GM18520 (cell line): ENCODE data around the gene GALNT2.

Experiments
- ATAC-seq: cut with Tn5 transposase; IDR thresholded peaks from one replicate; pipeline ENCODE4 v1.9.1; 2021; ENCODE audit not compliant: unreplicated experiment

Gene GALNT2

GRCh38 chr1:230226007-230226800, 159.2 kb downstream of the GALNT2 start:
- ATAC-seq: no peak

- no peak for ATAC-seq
These were observed 159.8 kb downstream of the GALNT2 start for GRCh38 chr1:230226814-230227213.

GRCh38 chr1:230228236-230228897, 161.3 kb downstream of the GALNT2 start:
- ATAC-seq: no peak

- ATAC-seq: no peak
These were observed 163.2 kb downstream of the GALNT2 start for GRCh38 chr1:230230273-230230672.

- no peak for ATAC-seq
These were observed 164.1 kb downstream of the GALNT2 start for GRCh38 chr1:230230948-230231773.

- no peak for ATAC-seq
These were observed 164.7 kb downstream of the GALNT2 start for GRCh38 chr1:230231774-230232145.

GRCh38 chr1:230232371-230232771, 165.3 kb downstream of the GALNT2 start:
- ATAC-seq: no peak

- ATAC-seq: no peak
These were observed 166.7 kb downstream of the GALNT2 start for GRCh38 chr1:230233786-230234185.

GRCh38 chr1:230235876-230236275, 168.8 kb downstream of the GALNT2 start:
- ATAC-seq: no peak

GRCh38 chr1:230236301-230237008, 169.4 kb downstream of the GALNT2 start:
- no peak for ATAC-seq

- no peak for ATAC-seq
These were observed 170.0 kb downstream of the GALNT2 start for GRCh38 chr1:230237009-230237370.

GRCh38 chr1:230237805-230238204, 170.8 kb downstream of the GALNT2 start:
- ATAC-seq: no peak

GRCh38 chr1:230240446-230241086, 173.5 kb downstream of the GALNT2 start:
- ATAC-seq: no peak

- ATAC-seq: no peak
These were observed 175.3 kb downstream of the GALNT2 start for GRCh38 chr1:230242326-230242725.

- no peak for ATAC-seq
These were observed 176.1 kb downstream of the GALNT2 start for GRCh38 chr1:230243146-230243545.

GRCh38 chr1:230243583-230244353, 176.7 kb downstream of the GALNT2 start:
- no peak for ATAC-seq

- no peak for ATAC-seq
These were observed 179.5 kb downstream of the GALNT2 start for GRCh38 chr1:230246551-230246950.

GRCh38 chr1:230248016-230248888, 181.2 kb downstream of the GALNT2 start:
- ATAC-seq: no peak

- ATAC-seq: no peak
These were observed 181.8 kb downstream of the GALNT2 start for GRCh38 chr1:230248889-230249270.
